NOMO-1 treated with DMSO at 0.1 percent for 48 hours (cell line): ENCODE results near the gene WDR73.

ENCODE experiments used
- DNase-seq: peaks from one replicate; lab custom pipeline; 2025; ENCODE audit not compliant: unreplicated experiment; lab: John Stamatoyannopoulos, UW

Gene WDR73

GRCh38 chr15:84620626-84621025, 33.5 kb downstream of the WDR73 start:
- no peak for DNase-seq

- DNase-seq = peak; percentile 52
Measured at GRCh38 chr15:84616235-84616634, 37.8 kb downstream of the WDR73 start.

- no peak for DNase-seq
Measured at GRCh38 chr15:84611631-84612030, 42.5 kb downstream of the WDR73 start.

GRCh38 chr15:84609818-84610525, 44.1 kb downstream of the WDR73 start:
- no peak for DNase-seq

- no peak for DNase-seq
Measured at GRCh38 chr15:84608707-84609284, 45.3 kb downstream of the WDR73 start.

GRCh38 chr15:84606653-84607120, 47.4 kb downstream of the WDR73 start:
- DNase-seq = no peak

- no peak for DNase-seq
Measured at GRCh38 chr15:84605554-84605882, 48.6 kb downstream of the WDR73 start.

GRCh38 chr15:84604826-84605553, 49.1 kb downstream of the WDR73 start:
- no peak for DNase-seq

- DNase-seq = no peak
Measured at GRCh38 chr15:84603630-84604379, 50.3 kb downstream of the WDR73 start.

GRCh38 chr15:84601555-84601838, 52.6 kb downstream of the WDR73 start:
- no peak for DNase-seq

- peak; percentile 96 for DNase-seq
Measured at GRCh38 chr15:84600687-84601554, 53.2 kb downstream of the WDR73 start, which contains the start of gene ZSCAN2. Gene ZSCAN2, plus strand, starts transcription at chr15:84601009. Its CDS starts 2,919 bp downstream, at chr15:84603928.

- peak; percentile 68 for DNase-seq
Measured at GRCh38 chr15:84600331-84600686, 53.8 kb downstream of the WDR73 start.

- DNase-seq = no peak
Measured at GRCh38 chr15:84599906-84600305, 54.2 kb downstream of the WDR73 start.

GRCh38 chr15:84598993-84599392, 55.1 kb downstream of the WDR73 start:
- DNase-seq = peak; percentile 68

- peak; percentile 97 for DNase-seq
Measured at GRCh38 chr15:84598250-84598649, 55.8 kb downstream of the WDR73 start.

GRCh38 chr15:84597296-84597695, 56.8 kb downstream of the WDR73 start:
- no peak for DNase-seq

GRCh38 chr15:84595660-84596059, 58.4 kb downstream of the WDR73 start:
- peak; percentile 55 for DNase-seq

- DNase-seq = peak; percentile 14
Measured at GRCh38 chr15:84594617-84595290, 59.3 kb downstream of the WDR73 start.

GRCh38 chr15:84591815-84592214, 62.3 kb downstream of the WDR73 start:
- DNase-seq = no peak

- no peak for DNase-seq
Measured at GRCh38 chr15:84590406-84590805, 63.7 kb downstream of the WDR73 start.
